ENCODE results near the gene DUSP19. TPM values are rescaled to one million over a fixed set of nuclear protein-coding genes. Genes with fewer than 3 reads are reported as not detected.

DUSP19 gene
- total and polyA plus RNA-seq, 2 of the 8 experiments (the other 6 are each of a cell fraction or from before 2014, with no cell fraction given) = 0.73 to 2.3 TPM

GRCh38 chr2:183079139-183079775 lies 710 bp downstream of the DUSP19 start:
- no peak overlapping the region; the same call in 1 of the 2 replicates for H4K8ac ChIP-seq (ENCODE audit: extremely low read depth, insufficient read depth, low read length)
- H3K9ac ChIP-seq (replicated peaks in 1 of 4; ENCODE audit: extremely low read depth in 1 of 4, low read depth in 3 of 4, low read length in 3 of 4) = peak overlapping the region in 3 of 4 experiments; percentile 9 to 58 (median 15); a peak in 3 of 7 replicates
- H3K4me2 ChIP-seq (ENCODE audit: insufficient read depth in 1 of 2, low read depth in 2 of 2, low read length in 2 of 2) = peak overlapping the region; percentile 78 to 84
- no peaks in the 10 kb centered on the region for H4K20me1 ChIP-seq (replicated peaks in 1 of 2; ENCODE audit: control insufficient read depth in 1 of 2, insufficient read depth in 2 of 2, low read length in 2 of 2)
- ChIA-PET CTCF (ENCODE audit: partially characterized antibody) (interaction anchor here (1.0 to 4.7 kb wide), 7 partner anchors 9 to 45 kb away, joined by 3 to 30 read pairs (median 3); partner anchors contain the start of genes NCKAP1 and NUP35), POLR2A (ENCODE audit: partially characterized antibody) (interaction anchor here (0.6 to 1.6 kb wide), 8 partner anchors 10 to 130 kb away, joined by 3 to 9 read pairs (median 4); partner anchors contain the start of gene NUP35)
- WGBS, 2 experiments (ENCODE audit: extremely low coverage in 1 of 2, insufficient coverage in 1 of 2, insufficient read length in 1 of 2, insufficient replicate concordance in 2 of 2, low coverage in 1 of 2, low lambda C conversion rate in 2 of 2, missing lambda C conversion rate in 1 of 2) = 75% methylated on average over 13 of the region's 13 CpGs; no CpG with 5 or more reads in 1 of the 2 experiments
- H3K79me1 ChIP-seq (ENCODE audit: low read depth, low read length) = no peaks in the 10 kb centered on the region; the same call in 1 of the 2 replicates
- H2BK120ac ChIP-seq (replicated peaks; ENCODE audit: low read depth, low read length) = no peak overlapping the region
- H3K23me2 ChIP-seq (ENCODE audit: low read depth, low read length) = peaks cover 6% of the 10 kb centered on the region
- H2AFZ ChIP-seq (ENCODE audit: low read length) = peak overlapping the region; percentile 96
- H3K23ac ChIP-seq (ENCODE audit: insufficient read length) = no peak overlapping the region
- H2AK5ac ChIP-seq (ENCODE audit: low read depth, low read length) = no peak overlapping the region
- no peak overlapping the region for H2BK12ac ChIP-seq (ENCODE audit: low read depth, low read length)
- peak overlapping the region; percentile 20 for H4K91ac ChIP-seq (replicated peaks; ENCODE audit: insufficient read length, low read length)
- no peak overlapping the region for H3K4ac ChIP-seq (replicated peaks; ENCODE audit: insufficient read length, low read depth, low read length)
- DNase-seq (ENCODE audit: low read depth in 1 of 2, low spot score in 2 of 2) = no peak
- peaks cover 0 to 10% (median 4%) of the 10 kb centered on the region in 4 experiments; a peak in 5 of 7 replicates for H3K4me1 ChIP-seq (replicated peaks in 1 of 4; ENCODE audit: control insufficient read depth in 3 of 4, insufficient read depth in 4 of 4, low read length in 3 of 4)
- peak overlapping the region; percentile 36; the same call in 1 of the 2 replicates for H2BK5ac ChIP-seq (ENCODE audit: low read depth, low read length)
- H2BK20ac ChIP-seq (ENCODE audit: low read length) = no peak overlapping the region; the same call in 1 of the 2 replicates
- FAIRE-seq = peak; percentile 69
- 0 out of 2 replicates have a peak overlapping the region, but pooled peaks have one; percentile 19 for H3K18ac ChIP-seq (ENCODE audit: extremely low read depth, low read length)
- H4K5ac ChIP-seq (ENCODE audit: insufficient read length, low read depth, low read length) = peak overlapping the region; percentile 22
- no peaks in the 10 kb centered on the region for H3K9me3 ChIP-seq (ENCODE audit: insufficient read depth in 2 of 2, low read depth in 1 of 2, low read length in 1 of 2)
- H3K14ac ChIP-seq (ENCODE audit: insufficient read length) = no peak overlapping the region
- H3K27me3 ChIP-seq (replicated peaks in 1 of 4; ENCODE audit: control insufficient read depth in 3 of 4, extremely low read depth in 1 of 4, insufficient read depth in 3 of 4, low read length in 3 of 4) = no peaks in the 10 kb centered on the region
- peak overlapping the region; percentile 48; the same call in 1 of the 2 replicates for H3K27ac ChIP-seq (ENCODE audit: low read depth, low read length)
- TF ChIP-seq CBX5 (IDR thresholded peaks at IDR 0.05; ENCODE audit: low read depth, low read length) = no peak
- TF ChIP-seq SAP30 (IDR thresholded peaks at IDR 0.05; ENCODE audit: insufficient read depth, insufficient replicate concordance, low read length) = peak; percentile 13
- H3K79me2 ChIP-seq (ENCODE audit: control insufficient read depth in 1 of 2, insufficient read depth in 2 of 2, low read length in 2 of 2) = no peaks in the 10 kb centered on the region
- no peaks in the 10 kb centered on the region for H3K36me3 ChIP-seq (ENCODE audit: control insufficient read depth in 2 of 4, insufficient read depth in 4 of 4, low read length in 3 of 4)
- H3K4me3 ChIP-seq (ENCODE audit: extremely low read depth in 1 of 4, insufficient read depth in 2 of 4, low read depth in 3 of 4, low read length in 4 of 4) = peak overlapping the region; percentile 33 to 72 (median 65); a peak in 7 of 8 replicates
- no peak overlapping the region for H2BK15ac ChIP-seq (ENCODE audit: low read length)
- H3K56ac ChIP-seq (replicated peaks; ENCODE audit: insufficient read length, low read depth, low read length) = peak overlapping the region; percentile 49
